Suppressor macrophage (primary cell): ENCODE results near the gene HSF2BP.
"Not testable (repeated sequence)": the region's sequence is repeated elsewhere in the genome, so short reads cannot be mapped to it uniquely, and the experiment has no call there.

Experiments used
- DNase-seq, 4 experiments: peaks; one replicate each; pipeline ENCODE4 v3.0.0-alpha.2; 2020 to 2022

Gene HSF2BP

GRCh38 chr21:43687566-43688399 is 28.5 kb upstream of the HSF2BP start:
- DNase-seq, result peak; percentile 6 to 51 (median 30)

- no peak for DNase-seq
These were observed 27.7 kb upstream of the HSF2BP start for GRCh38 chr21:43686811-43687565.

- peak in 1 of 4 experiments; percentile 27 for DNase-seq
These were observed 25.1 kb upstream of the HSF2BP start for GRCh38 chr21:43684424-43684823.

GRCh38 chr21:43681650-43682049 is 22.4 kb upstream of the HSF2BP start:
- no peak for DNase-seq

- not testable (repeated sequence) for DNase-seq
These were observed 21.1 kb upstream of the HSF2BP start for GRCh38 chr21:43680421-43680820.

GRCh38 chr21:43679951-43680350 is 20.7 kb upstream of the HSF2BP start:
- DNase-seq, result no peak

GRCh38 chr21:43676391-43676790 is 17.1 kb upstream of the HSF2BP start:
- no peak for DNase-seq

- no peak for DNase-seq
These were observed 16.6 kb upstream of the HSF2BP start for GRCh38 chr21:43675871-43676270.

GRCh38 chr21:43669828-43670605 is 10.7 kb upstream of the HSF2BP start:
- no peak for DNase-seq

- peak in 3 of 4 experiments; percentile 25 to 37 (median 32) for DNase-seq
These were observed 8.1 kb upstream of the HSF2BP start for GRCh38 chr21:43667191-43667904.

- DNase-seq, result no peak
These were observed 6.6 kb upstream of the HSF2BP start for GRCh38 chr21:43665879-43666278.

GRCh38 chr21:43664358-43664757 is 5.1 kb upstream of the HSF2BP start:
- no peak for DNase-seq

GRCh38 chr21:43663033-43663432 is 3.7 kb upstream of the HSF2BP start:
- DNase-seq, result no peak

GRCh38 chr21:43662286-43662685 is 3.0 kb upstream of the HSF2BP start:
- no peak for DNase-seq

GRCh38 chr21:43658769-43659135 is 536 bp downstream of the HSF2BP start:
- no peak for DNase-seq

GRCh38 chr21:43658088-43658741 is 1.1 kb downstream of the HSF2BP start:
- DNase-seq, result no peak

GRCh38 chr21:43657355-43658087 is 1.8 kb downstream of the HSF2BP start:
- DNase-seq, result peak in 3 of 4 experiments; percentile 25 to 49 (median 43)

GRCh38 chr21:43654806-43655489 is 4.3 kb downstream of the HSF2BP start:
- DNase-seq, result no peak

GRCh38 chr21:43653626-43654025 is 5.7 kb downstream of the HSF2BP start:
- DNase-seq, result no peak

- no peak for DNase-seq
These were observed 6.7 kb downstream of the HSF2BP start for GRCh38 chr21:43652616-43653015.
